H9 (cell line): ENCODE measurements around the gene PDE7B. TPM values are rescaled to one million over a fixed set of nuclear protein-coding genes. Genes with fewer than 3 reads are reported as not detected.

Source experiments
- DNase-seq: peaks from one replicate; pipeline ENCODE4 v3.0.0-alpha.2; 2017
- H2AFZ ChIP-seq: one replicate; pipeline ENCODE4 v1.6.1; 2013; ENCODE audit warnings: mild to moderate bottlenecking, low read length, control low read depth, moderate library complexity
- H2AK5ac ChIP-seq: 2 replicates; pipeline ENCODE4 v1.6.1; 2013; ENCODE audit warnings: low read length, control low read depth, mixed read lengths; ENCODE audit not compliant: insufficient read length
- H2BK120ac ChIP-seq: one replicate; pipeline ENCODE4 v1.6.1; 2013; ENCODE audit warnings: low read depth, mild to moderate bottlenecking, low read length, control low read depth, inconsistent platforms; ENCODE audit not compliant: poor library complexity, severe bottlenecking
- H2BK12ac ChIP-seq: 2 replicates; pipeline ENCODE4 v1.6.1; 2013; ENCODE audit warnings: low read length, control low read depth, mixed read lengths, low read depth; ENCODE audit not compliant: insufficient read length
- H2BK15ac ChIP-seq: 2 replicates; pipeline ENCODE4 v1.6.1; 2013; ENCODE audit warnings: low read depth, low read length, control low read depth
- H2BK20ac ChIP-seq: one replicate; pipeline ENCODE4 v1.6.1; 2013; ENCODE audit warnings: low read depth, mild to moderate bottlenecking, low read length, control low read depth, inconsistent platforms; ENCODE audit not compliant: poor library complexity, severe bottlenecking
- H2BK5ac ChIP-seq: 2 replicates; pipeline ENCODE4 v1.6.1; 2013; ENCODE audit warnings: low read length, control low read depth, mixed read lengths; ENCODE audit not compliant: insufficient read length
- H3K14ac ChIP-seq: 2 replicates; pipeline ENCODE4 v1.6.1; 2013; ENCODE audit warnings: low read length, control low read depth; ENCODE audit not compliant: insufficient read depth
- H3K18ac ChIP-seq: 2 replicates; pipeline ENCODE4 v1.6.1; 2013; ENCODE audit warnings: low read depth, mild to moderate bottlenecking, mixed read lengths, low read length, control low read depth; ENCODE audit not compliant: insufficient read length
- H3K23ac ChIP-seq: 2 replicates; pipeline ENCODE4 v1.6.1; 2013; ENCODE audit warnings: low read length, control low read depth, mixed read lengths, low read depth; ENCODE audit not compliant: insufficient read length
- H3K23me2 ChIP-seq: 2 replicates; pipeline ENCODE4 v1.6.1; 2013; ENCODE audit warnings: low read depth, mild to moderate bottlenecking, mixed read lengths, low read length, control low read depth; ENCODE audit not compliant: insufficient read length, poor library complexity, severe bottlenecking
- H3K27ac ChIP-seq: 2 replicates; pipeline ENCODE4 v1.5.1; 2013; ENCODE audit warnings: low read length, control low read depth, mixed read lengths, low read depth; ENCODE audit not compliant: insufficient read length
- H3K27me3 ChIP-seq: 2 replicates; pipeline ENCODE4 v1.6.1; 2013; ENCODE audit warnings: low read length, control low read depth, inconsistent platforms; ENCODE audit not compliant: insufficient read depth
- H3K4ac ChIP-seq: 2 replicates; pipeline ENCODE4 v1.6.1; 2013; ENCODE audit warnings: low read depth, mild to moderate bottlenecking, control low read depth, inconsistent platforms, low read length, moderate library complexity
- H3K4me1 ChIP-seq: 2 replicates; pipeline ENCODE4 v1.6.1; 2013; ENCODE audit warnings: low read length, control low read depth, inconsistent platforms; ENCODE audit not compliant: insufficient read depth
- H3K4me2 ChIP-seq: 2 replicates; pipeline ENCODE4 v1.6.1; 2013; ENCODE audit warnings: low read length, control low read depth, mixed read lengths; ENCODE audit not compliant: insufficient read length, insufficient read depth
- H3K56ac ChIP-seq: 2 replicates; pipeline ENCODE4 v1.6.1; 2013; ENCODE audit warnings: low read depth, mild to moderate bottlenecking, mixed read lengths, low read length, control low read depth; ENCODE audit not compliant: insufficient read length
- H3K79me1 ChIP-seq: 2 replicates; pipeline ENCODE4 v1.6.1; 2013; ENCODE audit warnings: low read depth, mild to moderate bottlenecking, moderate library complexity, low read length, control low read depth, inconsistent platforms; ENCODE audit not compliant: insufficient read depth, poor library complexity, severe bottlenecking
- H3K79me2 ChIP-seq: 2 replicates; pipeline ENCODE4 v1.6.1; 2013; ENCODE audit warnings: low read length, control low read depth, inconsistent platforms; ENCODE audit not compliant: insufficient read depth
- H3K9ac ChIP-seq: 2 replicates; pipeline ENCODE4 v1.6.1; 2013; ENCODE audit warnings: low read length, control low read depth, mixed read lengths; ENCODE audit not compliant: insufficient read length; ENCODE audit errors: extremely low read depth
- H3K9me3 ChIP-seq: one replicate; pipeline ENCODE4 v1.6.1; 2013; ENCODE audit warnings: low read depth, low read length, inconsistent platforms; ENCODE audit not compliant: control insufficient read depth
- H3T11ph ChIP-seq: one replicate; pipeline ENCODE4 v1.6.1; 2013; ENCODE audit warnings: mild to moderate bottlenecking, low read length, control low read depth, inconsistent platforms
- H4K20me1 ChIP-seq: one replicate; pipeline ENCODE4 v1.6.1; 2013; ENCODE audit not compliant: control insufficient read depth, insufficient read length, insufficient read depth
- H4K5ac ChIP-seq: 2 replicates; pipeline ENCODE4 v1.6.1; 2013; ENCODE audit warnings: low read depth, mild to moderate bottlenecking, mixed read lengths, low read length, control low read depth; ENCODE audit not compliant: insufficient read length
- H4K8ac ChIP-seq: replicated peaks from 2 replicates; pipeline ENCODE4 v1.6.1; 2013; ENCODE audit warnings: low read length, control low read depth, mixed read lengths, low read depth; ENCODE audit not compliant: insufficient read length
- H4K91ac ChIP-seq: 2 replicates; pipeline ENCODE4 v1.6.1; 2013; ENCODE audit warnings: low read depth, mild to moderate bottlenecking, moderate library complexity, mixed read lengths, low read length, control low read depth; ENCODE audit not compliant: insufficient read length
- H3K27ac Mint-ChIP-seq, 3 experiments: 2 replicates in 2 of 3; 3 replicates in 1 of 3; pipeline ENCODE4 v1.8.0; 2020 to 2021; ENCODE audit warnings: mixed read lengths in 3 of 3, mild to moderate bottlenecking in 1 of 3, moderate library complexity in 1 of 3
- H3K27me3 Mint-ChIP-seq: 2 replicates; pipeline ENCODE4 v1.8.0; 2021; ENCODE audit warnings: low read depth, mild to moderate bottlenecking, moderate library complexity, mixed read lengths
- H3K36me3 Mint-ChIP-seq, 3 experiments: 2 replicates in 2 of 3; 3 replicates in 1 of 3; pipeline ENCODE4 v1.8.0; 2020 to 2021; ENCODE audit warnings: low read depth in 3 of 3, mixed read lengths in 3 of 3; ENCODE audit not compliant: insufficient read depth in 1 of 3
- H3K4me1 Mint-ChIP-seq, 2 experiments: 2 replicates each; pipeline ENCODE4 v1.8.0; 2020; ENCODE audit warnings: mixed read lengths in 2 of 2
- H3K4me3 Mint-ChIP-seq, 2 experiments: 2 replicates in 1 of 2; 3 replicates in 1 of 2; pipeline ENCODE4 v1.8.0; 2020 to 2021; ENCODE audit warnings: mild to moderate bottlenecking in 2 of 2, mixed read lengths in 2 of 2, moderate library complexity in 1 of 2
- H3K9me3 Mint-ChIP-seq, 2 experiments: 2 replicates in 1 of 2; 3 replicates in 1 of 2; pipeline ENCODE4 v1.8.0; 2020; ENCODE audit warnings: mild to moderate bottlenecking in 2 of 2, mixed read lengths in 2 of 2, moderate library complexity in 1 of 2
- CTCF ChIP-seq: fragments of 200-600 bp; sonication (generic); conservative IDR thresholded peaks from 3 replicates; pipeline ENCODE4 v1.8.0; 2021; ENCODE audit warnings: antibody characterized with exemption, mild to moderate bottlenecking
- total RNA-seq: library from RNA; stranded (reverse); gene quantifications from 2 replicates; pipeline ENCODE4 v1.2.1, GENCODE V29; 2021

Gene PDE7B
- total RNA-seq, 1 experiment from 2014 or later: not detected

DNA sequence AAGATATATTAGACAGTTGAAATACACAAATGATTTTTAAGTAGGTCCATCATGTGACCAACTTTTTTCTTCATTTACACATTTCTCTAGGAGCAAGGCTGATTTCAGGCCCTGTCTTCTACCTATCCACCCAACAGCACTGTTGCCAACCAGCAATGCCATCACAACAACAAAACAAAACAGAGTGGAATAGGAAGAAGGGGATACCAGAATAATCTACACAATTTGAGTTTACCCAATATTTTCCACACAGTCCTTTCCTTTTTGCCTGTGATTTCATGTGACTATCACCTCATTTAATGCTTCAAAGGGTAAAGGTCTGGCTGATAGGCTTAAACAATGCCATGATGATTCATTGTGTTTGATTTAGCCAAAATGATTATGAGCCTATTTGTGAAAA lies 303.7 kb downstream of the PDE7B start:
- H2BK12ac ChIP-seq: no peak overlapping the region
- H3K27me3 Mint-ChIP-seq: no peaks in the 10 kb centered on the region
- no peaks in the 10 kb centered on the region for H3K9me3 ChIP-seq
- H2BK15ac ChIP-seq: no peak overlapping the region
- no peaks in the 10 kb centered on the region for H3K4me1 ChIP-seq
- no peak overlapping the region for H2BK5ac ChIP-seq
- H3K14ac ChIP-seq: no peak overlapping the region
- no peaks in the 10 kb centered on the region for H3K4me1 Mint-ChIP-seq
- H3K4me2 ChIP-seq: no peak overlapping the region
- no peak overlapping the region for H2AK5ac ChIP-seq
- H2BK20ac ChIP-seq: no peak overlapping the region
- no peaks in the 10 kb centered on the region for H3K79me1 ChIP-seq
- H3K27ac ChIP-seq: no peak overlapping the region
- no peaks in the 10 kb centered on the region for H3K27me3 ChIP-seq
- no peak overlapping the region for H3K23ac ChIP-seq
- H3K4me3 Mint-ChIP-seq: no peak overlapping the region
- no peak overlapping the region for H2BK120ac ChIP-seq
- DNase-seq: no peak
- no peak overlapping the region for H3T11ph ChIP-seq
- H3K79me2 ChIP-seq: no peaks in the 10 kb centered on the region
- no peak overlapping the region for H4K8ac ChIP-seq
- no peak overlapping the region for H4K91ac ChIP-seq
- no peak overlapping the region for H3K56ac ChIP-seq
- no peak overlapping the region for H4K5ac ChIP-seq
- no peak overlapping the region for H3K9ac ChIP-seq
- H3K18ac ChIP-seq: no peak overlapping the region
- H2AFZ ChIP-seq: no peak overlapping the region
- no peaks in the 10 kb centered on the region for H3K23me2 ChIP-seq
- H3K9me3 Mint-ChIP-seq: no peaks in the 10 kb centered on the region
- H3K4ac ChIP-seq: no peak overlapping the region
- no peak for TF ChIP-seq CTCF
- H3K27ac Mint-ChIP-seq: no peak overlapping the region
- no peaks in the 10 kb centered on the region for H3K36me3 Mint-ChIP-seq
- no peaks in the 10 kb centered on the region for H4K20me1 ChIP-seq
